ENCODE data around the gene SPAG16.

Gene SPAG16

GRCh38 chr2:214315324-214315723 is 1031.1 kb downstream of the SPAG16 start:
- DNase-seq = no peak

DNA sequence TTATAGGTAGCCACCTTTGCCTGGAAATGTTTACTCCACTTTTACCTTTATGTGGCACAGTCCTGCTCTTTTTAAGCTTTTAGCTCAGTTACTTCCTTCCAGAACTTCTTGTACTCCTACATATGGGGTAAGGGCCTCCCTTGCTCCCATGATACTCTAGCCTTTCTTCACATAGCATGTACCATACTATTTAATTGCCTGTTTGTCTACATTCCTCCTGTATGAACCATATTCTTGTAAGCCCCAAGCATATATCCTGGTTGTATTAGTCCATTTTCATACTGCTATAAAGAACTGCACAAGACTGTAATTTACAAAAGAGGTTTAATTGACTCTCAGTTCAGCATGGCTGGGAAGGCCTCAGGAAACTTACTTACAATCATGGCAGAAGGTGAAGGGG is 1035.9 kb downstream of the SPAG16 start:
- no peak for DNase-seq

DNA sequence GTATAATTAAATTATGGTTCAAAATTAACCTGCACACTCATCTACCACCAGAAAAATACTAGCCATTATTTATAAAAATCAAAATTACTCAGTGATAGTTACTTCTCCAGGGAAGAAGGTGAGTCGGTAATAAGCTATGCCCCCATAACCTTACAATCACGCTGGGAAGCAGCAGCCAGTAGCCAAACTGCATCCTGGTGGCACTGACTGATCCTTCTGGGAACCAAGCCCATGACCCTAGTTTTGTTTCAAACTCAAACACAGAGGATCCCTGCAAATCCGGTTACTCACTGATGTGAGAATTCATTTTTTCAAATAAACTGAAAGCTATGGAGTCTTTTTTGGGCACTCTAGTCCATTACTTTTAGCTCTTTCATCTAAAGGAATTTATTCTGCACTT is 1038.4 kb downstream of the SPAG16 start:
- no peak for DNase-seq

DNA sequence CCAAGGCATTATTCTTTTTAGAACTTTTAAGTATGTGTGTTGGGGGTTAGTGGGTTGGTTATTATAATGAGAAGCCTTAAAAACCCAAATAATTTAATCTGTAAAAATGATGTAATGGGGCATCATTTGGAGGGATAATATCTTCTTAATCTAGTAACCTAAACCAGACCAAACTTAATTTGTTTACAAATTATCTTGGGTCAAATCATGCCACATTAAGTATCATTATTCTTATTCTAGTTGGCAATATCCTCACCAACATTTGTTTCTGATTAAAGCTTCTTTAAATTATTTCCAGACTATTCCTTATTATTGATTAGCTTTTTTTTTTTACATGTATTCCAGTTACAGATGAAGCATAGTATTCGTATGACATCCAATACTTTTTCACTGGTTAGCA is 1041.1 kb downstream of the SPAG16 start:
- DNase-seq = no peak

- DNase-seq = no peak
Measured at GRCh38 chr2:214328941-214329340, 1044.7 kb downstream of the SPAG16 start.

DNA sequence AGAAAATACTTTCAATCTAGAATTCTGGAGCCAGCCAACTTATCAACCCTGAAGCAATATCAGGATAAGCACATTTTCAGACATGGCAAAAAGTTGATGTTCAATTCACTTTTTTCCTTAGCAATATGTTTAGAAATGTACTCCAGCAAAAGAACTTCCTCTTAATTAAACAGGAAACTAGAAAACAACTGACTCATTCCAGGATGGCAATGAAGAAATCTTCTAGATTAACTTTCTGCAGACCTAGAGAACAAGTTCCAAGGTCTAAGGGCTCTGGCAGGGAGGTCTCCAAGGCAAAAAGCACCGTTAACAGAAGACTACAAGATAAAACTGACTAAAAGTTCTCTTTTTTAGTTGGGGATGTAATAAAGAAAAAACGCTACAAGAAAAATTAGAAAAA is 1057.4 kb downstream of the SPAG16 start:
- DNase-seq = no peak

DNA sequence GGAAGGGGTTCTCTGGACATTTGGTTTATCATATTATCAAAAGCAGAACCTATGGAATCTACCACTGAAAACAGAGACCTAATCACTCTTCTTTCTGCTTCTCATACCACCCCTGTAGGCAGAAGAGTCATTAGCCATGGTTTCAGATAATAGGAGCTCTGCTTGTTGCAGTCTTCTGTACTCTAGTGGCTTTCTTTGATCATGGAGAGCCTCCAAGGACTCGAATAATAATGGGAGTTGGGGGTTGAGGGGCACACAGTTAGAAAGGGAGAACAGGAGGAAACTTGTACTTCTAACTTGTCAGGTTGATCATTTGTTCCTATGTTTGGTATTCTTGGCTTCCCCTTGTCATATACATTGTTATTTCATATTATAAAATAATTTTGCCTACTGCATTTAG is 1074.2 kb downstream of the SPAG16 start:
- DNase-seq = no peak

- no peak for DNase-seq
Measured at GRCh38 chr2:214361116-214361515, 1076.9 kb downstream of the SPAG16 start.

DNA sequence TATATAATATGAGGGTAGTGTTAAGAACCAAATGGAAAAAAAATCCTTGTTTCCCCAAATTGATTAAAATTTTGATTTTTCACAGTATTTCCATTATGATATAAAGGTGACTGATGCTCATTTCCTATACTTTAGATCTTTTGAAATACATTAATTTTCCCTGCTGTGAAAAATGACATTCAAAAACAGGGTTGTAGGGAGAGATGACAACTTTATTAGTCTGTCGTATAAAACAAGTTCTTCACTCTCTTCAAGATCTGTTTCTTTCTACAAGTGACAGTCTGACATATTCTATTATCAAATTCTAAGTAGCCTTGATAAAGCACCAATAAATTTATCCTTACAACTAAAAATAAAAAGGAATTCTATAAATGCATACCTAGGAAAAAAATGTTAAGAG is 1081.3 kb downstream of the SPAG16 start:
- DNase-seq = no peak

DNA sequence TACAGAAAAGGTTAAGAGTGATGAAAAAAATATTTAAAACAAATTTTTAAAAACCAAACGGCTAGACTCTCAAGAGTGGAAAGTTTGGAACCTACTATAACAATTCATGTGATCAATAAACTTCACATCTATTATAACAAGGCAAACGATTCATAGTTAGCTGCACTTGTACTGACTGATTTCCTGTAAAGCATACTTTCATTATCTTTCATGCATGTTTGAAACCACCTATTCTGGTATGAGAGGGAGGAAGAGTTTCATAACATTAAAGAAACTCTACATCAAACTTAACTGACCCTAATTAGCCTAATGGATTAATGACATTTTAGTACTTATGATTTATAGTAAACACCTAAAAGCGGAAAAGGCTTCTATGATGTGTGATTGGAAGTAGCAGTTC is 1082.9 kb downstream of the SPAG16 start:
- no peak for DNase-seq

DNA sequence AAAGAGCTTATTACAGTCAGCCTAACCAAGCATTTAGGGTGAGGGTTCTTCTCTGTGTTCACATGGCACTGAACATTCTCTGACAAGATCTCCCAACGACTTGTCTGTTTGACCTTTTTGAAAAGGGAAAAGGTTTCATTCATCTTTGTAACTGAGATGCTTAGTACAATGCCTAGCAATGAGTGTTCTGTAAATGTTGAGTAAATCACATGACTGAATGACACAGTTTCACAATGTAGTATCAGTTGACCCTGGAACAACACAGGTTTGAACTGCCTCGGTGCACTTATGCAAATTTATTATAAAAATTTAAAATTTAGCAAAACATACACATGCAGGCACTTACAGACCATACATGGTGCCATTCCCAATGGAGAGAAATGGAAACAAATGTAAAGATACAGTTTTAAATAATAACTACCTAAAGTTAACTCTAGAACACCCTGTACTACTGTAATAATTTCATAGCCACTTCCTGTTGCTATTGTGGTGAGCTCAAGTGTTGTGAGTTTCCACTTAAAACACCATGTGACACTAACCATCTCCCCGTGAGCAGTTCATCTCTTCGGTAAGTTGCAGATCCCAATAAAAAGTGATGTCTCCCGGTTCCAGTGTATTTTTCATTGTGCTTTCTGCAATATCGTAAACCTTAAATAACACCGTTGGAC is 1092.5 kb downstream of the SPAG16 start:
- no peak for DNase-seq

DNA sequence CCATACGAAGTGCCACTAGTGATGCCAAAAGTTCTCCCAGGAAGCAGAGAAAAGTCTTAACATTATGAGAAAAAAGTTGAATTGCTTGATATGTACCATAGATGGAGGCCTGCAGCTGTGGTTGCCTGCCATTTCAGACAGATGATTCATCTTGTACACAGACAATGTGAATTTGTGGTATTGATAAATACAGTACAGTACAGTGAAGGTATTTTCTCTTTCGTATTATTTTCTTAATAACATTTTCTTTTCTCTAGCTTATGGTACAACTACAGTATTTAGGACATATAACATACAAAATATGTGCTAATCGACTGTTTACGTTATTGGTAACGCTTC is 1093.0 kb downstream of the SPAG16 start:
- DNase-seq = no peak

DNA sequence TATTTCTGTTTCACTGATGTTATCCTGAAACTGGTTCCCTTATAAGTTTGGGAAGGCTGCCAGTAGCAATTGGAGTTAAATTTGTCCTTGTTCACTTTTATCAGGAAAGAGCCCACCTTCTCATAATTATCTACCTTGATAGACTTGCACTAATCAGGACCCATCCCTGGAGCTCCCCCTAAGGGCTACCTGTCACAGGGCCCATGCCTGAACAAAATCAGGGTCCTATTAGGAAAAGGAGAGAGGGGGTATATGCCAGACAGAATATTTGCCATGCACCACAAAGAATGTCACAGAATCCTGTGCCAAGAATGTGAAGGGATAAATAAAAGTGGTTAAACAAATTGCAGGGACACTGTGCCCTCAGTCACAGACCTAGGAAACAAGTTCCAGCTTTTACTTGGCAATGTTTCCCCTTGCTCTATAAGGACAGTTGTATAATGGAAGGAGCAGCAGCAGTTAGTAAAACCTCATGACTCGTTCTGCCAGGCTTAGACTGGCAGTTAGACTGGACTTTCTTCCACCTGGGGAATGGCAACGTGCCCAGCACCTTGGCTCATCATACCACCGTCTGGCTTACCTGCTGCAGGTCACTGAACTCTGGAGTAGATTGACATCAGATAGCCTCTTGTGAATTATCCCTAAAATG is 1094.3 kb downstream of the SPAG16 start:
- DNase-seq = no peak

DNA sequence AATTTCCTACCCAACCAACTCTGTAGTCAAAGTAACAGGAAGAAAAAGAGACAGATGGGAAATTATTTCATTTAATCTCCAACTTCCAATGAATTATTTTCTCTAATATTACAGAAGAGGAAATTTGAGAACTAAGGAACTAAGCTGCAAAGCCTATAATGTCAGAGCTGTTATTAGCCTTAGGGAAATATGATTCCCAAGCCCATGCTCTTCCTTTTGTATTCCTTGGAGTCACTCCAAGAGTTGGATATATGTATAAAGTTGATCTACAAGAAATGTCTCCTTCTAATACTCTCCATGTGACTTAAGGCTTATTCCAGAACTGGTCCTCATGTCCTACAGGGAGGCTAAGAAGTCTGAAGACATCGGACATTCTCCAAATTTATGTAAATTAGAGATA is 1095.0 kb downstream of the SPAG16 start:
- DNase-seq = no peak

GRCh38 chr2:214380681-214381080 is 1096.4 kb downstream of the SPAG16 start:
- DNase-seq = no peak

- no peak for DNase-seq
Measured at GRCh38 chr2:214382229-214382628, 1098.0 kb downstream of the SPAG16 start.

DNA sequence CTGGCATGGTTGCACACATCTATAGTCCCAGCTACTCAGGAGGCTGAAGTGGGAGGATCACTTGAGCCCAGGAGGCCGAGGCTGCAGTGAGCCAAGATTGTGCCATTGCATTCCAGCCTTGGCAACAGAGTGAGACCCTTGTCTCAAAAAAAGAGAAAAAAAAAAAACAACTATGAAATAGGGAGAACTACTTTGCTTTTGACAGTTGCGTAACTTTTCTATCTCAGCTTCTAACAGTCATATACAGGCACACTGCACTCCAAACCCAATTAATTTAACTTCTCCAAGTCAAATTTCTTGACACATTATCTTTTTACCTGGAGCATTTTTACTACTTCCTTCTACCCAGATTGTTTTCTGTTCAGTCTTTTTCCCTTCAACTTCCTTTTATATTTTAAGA is 1102.5 kb downstream of the SPAG16 start:
- DNase-seq = no peak

GRCh38 chr2:214389334-214389733 is 1105.1 kb downstream of the SPAG16 start:
- DNase-seq = no peak

DNA sequence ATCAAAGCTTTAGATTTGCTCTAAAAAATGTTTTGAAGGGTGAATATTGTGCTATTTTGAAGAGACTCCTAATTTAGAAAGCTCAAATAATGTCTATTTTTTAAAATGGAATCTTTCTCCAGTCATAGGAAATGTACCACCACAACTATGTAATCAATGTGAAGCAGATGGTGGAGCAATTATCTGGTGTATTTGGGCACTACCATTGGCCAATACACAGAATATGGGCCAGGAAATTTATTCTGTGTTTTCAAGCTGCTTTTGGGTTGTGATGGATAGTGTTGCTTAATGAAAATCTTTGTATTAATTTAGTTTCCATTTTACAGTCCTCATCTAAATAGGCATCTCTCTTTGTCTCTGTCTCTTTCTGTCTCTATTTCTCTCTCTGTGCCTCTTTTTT is 1109.5 kb downstream of the SPAG16 start:
- no peak for DNase-seq

- DNase-seq = no peak
Measured at GRCh38 chr2:214395040-214395439, 1110.8 kb downstream of the SPAG16 start.

- no peak for DNase-seq
Measured at GRCh38 chr2:214401580-214401979, 1117.3 kb downstream of the SPAG16 start.

DNA sequence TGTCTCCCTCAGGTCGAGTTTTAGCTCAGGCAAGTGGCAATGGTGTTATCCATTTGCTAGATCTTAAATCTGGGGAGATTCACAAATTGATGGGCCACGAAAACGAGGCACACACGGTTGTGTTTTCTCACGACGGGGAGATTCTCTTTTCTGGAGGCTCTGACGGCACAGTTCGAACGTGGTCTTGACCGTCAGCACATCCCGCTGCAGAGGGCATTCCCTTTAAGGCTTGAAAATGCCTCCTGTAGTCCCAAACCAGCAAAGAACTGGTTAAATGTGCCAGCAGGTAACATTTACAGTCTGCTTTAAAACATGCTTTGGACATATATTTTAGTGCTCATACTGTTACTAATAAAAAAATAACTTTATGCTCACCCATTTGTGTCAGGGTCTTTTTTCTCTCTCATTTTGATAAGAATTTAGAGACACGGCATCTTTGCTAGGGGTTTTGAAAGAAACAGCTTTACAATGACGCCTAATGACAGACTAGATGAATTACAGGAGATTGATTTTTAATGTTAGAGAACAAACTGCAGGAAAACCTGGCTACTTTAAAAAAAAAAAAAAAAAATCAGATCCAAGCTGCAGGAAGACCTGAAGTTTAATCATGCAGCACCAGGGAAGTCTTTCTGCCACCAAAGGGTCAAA is 1126.0 kb downstream of the SPAG16 start:
- DNase-seq = no peak

- no peak for DNase-seq
Measured at GRCh38 chr2:214410918-214411554, 1126.8 kb downstream of the SPAG16 start, which contains the start of gene VWC2L. Gene VWC2L, plus strand, starts transcription at chr2:214411054. Its CDS starts 3,140 bp downstream, at chr2:214414194.

- no peak for DNase-seq
Measured at GRCh38 chr2:214412679-214413078, 1128.4 kb downstream of the SPAG16 start.

All from activated T-cell treated with anti-CD3 and anti-CD28 coated beads, Interleukin-2, amount 50 U/mL, for 1 hour (primary cell).